ENCODE results near the gene PUSL1.
"Not testable (repeated sequence)": the region's sequence is repeated elsewhere in the genome, so short reads cannot be mapped to it uniquely, and the experiment has no call there.

DNA sequence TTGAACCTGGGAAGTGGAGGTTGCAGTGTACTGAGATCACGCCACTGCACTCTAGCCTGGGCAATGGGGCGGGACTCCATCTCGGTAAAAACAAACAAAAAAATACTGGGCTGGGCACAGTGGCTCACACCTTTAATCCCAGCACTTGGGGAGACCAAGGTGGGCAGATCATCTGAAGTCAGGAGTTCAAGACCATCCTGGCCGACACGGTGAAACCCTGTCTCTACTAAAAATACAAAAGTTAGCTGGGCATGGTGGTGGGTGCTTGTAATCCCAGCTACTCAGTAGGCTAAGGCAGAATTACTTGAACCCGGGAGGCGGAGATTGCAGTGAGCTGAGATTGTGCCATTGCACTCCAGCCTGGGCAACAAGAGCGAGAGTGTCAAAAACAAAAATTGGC, 7.8 kb downstream of the PUSL1 start:
- not testable (repeated sequence) for TF ChIP-seq ELF4 (IDR thresholded peaks at IDR 0.05); FOXM1 (IDR thresholded peaks at IDR 0.05; ENCODE audit: borderline replicate concordance); SP1 (IDR thresholded peaks at IDR 0.05); NFRKB (IDR thresholded peaks at IDR 0.05); ARNT (IDR thresholded peaks at IDR 0.05); BHLHE40 (IDR thresholded peaks at IDR 0.05; ENCODE audit: borderline replicate concordance); TARDBP (IDR thresholded peaks at IDR 0.05); LEF1 (IDR thresholded peaks at IDR 0.05; ENCODE audit: borderline replicate concordance); SUZ12 (IDR thresholded peaks at IDR 0.05); L3MBTL2 (conservative IDR thresholded peaks at IDR 0.05); FOXA1 (IDR thresholded peaks at IDR 0.05); FOXK2 (IDR thresholded peaks at IDR 0.05); HDGF (IDR thresholded peaks at IDR 0.05; ENCODE audit: borderline replicate concordance)

Data from HEK293T (cell line).